OCI-LY7 (cell line): ENCODE measurements around the gene SPRR2G. TPM values are rescaled to one million over a fixed set of nuclear protein-coding genes. Genes with fewer than 3 reads are reported as not detected.
"Not testable (repeated sequence)": the region's sequence is repeated elsewhere in the genome, so short reads cannot be mapped to it uniquely, and the experiment has no call there.

Experiments
- BruUV-seq: library from RNA; stranded (reverse); fragments of 400-500 nt; replicated peaks from 2 replicates; lab custom pipeline; 2021; lab: Mats Ljungman, UMichigan
- CTCF ChIA-PET: fragments of 300-600 bp; sonication (Branson Sonifier 250); formaldehyde crosslinking; loops from one replicate; lab custom pipeline; 2022; ENCODE audit warnings: antibody characterized with exemption; ENCODE audit not compliant: unreplicated experiment; lab: Charles Lee
- POLR2A ChIA-PET: fragments of 300-600 bp; sonication (Branson Sonifier 250); formaldehyde crosslinking; loops from one replicate; lab custom pipeline; 2022; ENCODE audit warnings: antibody characterized with exemption; lab: Charles Lee
- DNase-seq: peaks from one replicate; pipeline ENCODE4 v3.0.0-alpha.2; 2015; ENCODE audit warnings: low spot score
- H2AFZ ChIP-seq: fragments of 200-600 bp; sonication (generic), shearing (Covaris generic); 2 replicates; pipeline ENCODE4 v1.6.1; 2014; ENCODE audit warnings: mild to moderate bottlenecking, antibody characterized with exemption, low read length, moderate library complexity
- H3K27ac ChIP-seq: fragments of 200-600 bp; sonication (generic); 2 replicates; pipeline ENCODE4 v1.5.1; 2014; ENCODE audit warnings: mixed run types, low read depth, mild to moderate bottlenecking, moderate library complexity, low read length, inconsistent platforms; ENCODE audit not compliant: poor library complexity, severe bottlenecking
- H3K36me3 ChIP-seq: fragments of 200-600 bp; sonication (generic); 2 replicates; pipeline ENCODE4 v1.6.1; 2014; ENCODE audit warnings: mild to moderate bottlenecking, antibody characterized with exemption, low read length, moderate library complexity, mixed read lengths; ENCODE audit not compliant: insufficient read depth
- H3K4me1 ChIP-seq: fragments of 200-600 bp; sonication (generic); 2 replicates; pipeline ENCODE4 v1.5.1; 2014; ENCODE audit warnings: mild to moderate bottlenecking, low read length; ENCODE audit not compliant: insufficient read depth, poor library complexity, severe bottlenecking
- H3K4me2 ChIP-seq: fragments of 200-600 bp; sonication (generic); 2 replicates; pipeline ENCODE4 v1.6.1; 2014; ENCODE audit warnings: mild to moderate bottlenecking, low read length
- H3K4me3 ChIP-seq: fragments of 200-600 bp; sonication (generic); 2 replicates; pipeline ENCODE4 v1.5.1; 2014; ENCODE audit warnings: mild to moderate bottlenecking, low read depth, low read length; ENCODE audit not compliant: poor library complexity, severe bottlenecking
- H3K79me2 ChIP-seq: fragments of 200-600 bp; sonication (generic); 2 replicates; pipeline ENCODE4 v1.6.1; 2016; ENCODE audit warnings: low read depth, mild to moderate bottlenecking, low read length, moderate library complexity, mixed read lengths; ENCODE audit not compliant: insufficient read depth
- H3K9me2 ChIP-seq: fragments of 200-600 bp; sonication (generic); 2 replicates; pipeline ENCODE4 v1.6.1; 2016; ENCODE audit warnings: mild to moderate bottlenecking, low read length, mixed read lengths; ENCODE audit not compliant: insufficient read depth
- H3K9me3 ChIP-seq: fragments of 200-600 bp; sonication (generic); 2 replicates; pipeline ENCODE4 v1.6.1; 2014; ENCODE audit warnings: mild to moderate bottlenecking, mixed run types, low read length, mixed read lengths
- H4K20me1 ChIP-seq: fragments of 200-600 bp; sonication (generic); 2 replicates; pipeline ENCODE4 v1.6.1; 2014; ENCODE audit warnings: mild to moderate bottlenecking, antibody characterized with exemption, low read length, moderate library complexity, mixed read lengths; ENCODE audit not compliant: insufficient read depth
- CTCF ChIP-seq: fragments of 200-600 bp; sonication (generic); conservative IDR thresholded peaks from 2 replicates; pipeline ENCODE4 v1.5.1; 2014; ENCODE audit warnings: mild to moderate bottlenecking, antibody characterized with exemption, low read length, moderate library complexity, mixed read lengths
- EZH2phosphoT487 ChIP-seq: fragments of 200-600 bp; sonication (generic); IDR thresholded peaks from 2 replicates; pipeline ENCODE4 v1.6.1; 2018; ENCODE audit warnings: low read depth, borderline replicate concordance, mild to moderate bottlenecking, mixed run types, antibody characterized with exemption, low read length, moderate library complexity, mixed read lengths
- intact Hi-C: fragments of 100-400 bp; cut with micrococcal nuclease; formaldehyde crosslinking; loops from one replicate; pipeline ENCODE4 v1.10.0; 2022; ENCODE audit not compliant: unreplicated experiment
- total RNA-seq, 2 experiments: library from RNA; depleted of rRNA in 1 of 2; stranded (reverse); fragments of >200 nt in 1 of 2; shearing (Covaris generic) in 1 of 2; gene quantifications; 2 replicates each; pipeline ENCODE4 v1.2.3, GENCODE V29; 2014 to 2022

The SPRR2G gene
- total RNA-seq, 2 experiments from 2014 or later, result not detected

- H3K79me2 ChIP-seq, result no peaks in the 10 kb centered on the region
- no peak overlapping the region for H3K4me3 ChIP-seq
- TF ChIP-seq EZH2phosphoT487, result no peak
- peak; percentile 68 for TF ChIP-seq CTCF
- no peaks in the 10 kb centered on the region for H3K4me1 ChIP-seq
- no TSS peak for BruUV-seq
- H3K27ac ChIP-seq, result no peak overlapping the region
- intact Hi-C loops, result no loop called here
- no peaks in the 10 kb centered on the region for H3K36me3 ChIP-seq
- H3K9me2 ChIP-seq, result no peaks in the 10 kb centered on the region
- no peaks in the 10 kb centered on the region for H3K9me3 ChIP-seq
- ChIA-PET CTCF (no interaction called here), POLR2A (interaction anchor here (1.1 kb wide), 1 partner anchor 22 kb away, joined by 3 read pairs; no protein-coding TSS in a partner anchor)
- DNase-seq, result peak; percentile 12
- no peak overlapping the region for H3K4me2 ChIP-seq
- H2AFZ ChIP-seq, result no peak overlapping the region
- no peaks in the 10 kb centered on the region for H4K20me1 ChIP-seq
Observed at GRCh38 chr1:153192697-153193096, 42.0 kb upstream of the SPRR2G start.

GRCh38 chr1:153190373-153190772 is 39.7 kb upstream of the SPRR2G start:
- Histone ChIP-seq H3K4me3 (no peak overlapping the region), H2AFZ (no peak overlapping the region), H3K36me3 (no peaks in the 10 kb centered on the region), H4K20me1 (no peaks in the 10 kb centered on the region), H3K4me1 (no peaks in the 10 kb centered on the region), H3K27ac (no peak overlapping the region), H3K4me2 (no peak overlapping the region), H3K9me2 (no peaks in the 10 kb centered on the region), H3K79me2 (no peaks in the 10 kb centered on the region), H3K9me3 (no peaks in the 10 kb centered on the region)
- no TSS peak for BruUV-seq
- ChIA-PET CTCF (no interaction called here), POLR2A (no interaction called here)
- no peak for DNase-seq
- TF ChIP-seq EZH2phosphoT487 (no peak), CTCF (peak; percentile 55)
- intact Hi-C loops, result no loop called here

- BruUV-seq, H3K9me3 ChIP-seq, H3K79me2 ChIP-seq, H3K4me2 ChIP-seq, POLR2A ChIA-PET, H4K20me1 ChIP-seq, H3K9me2 ChIP-seq, intact Hi-C loops, H3K4me3 ChIP-seq, H3K36me3 ChIP-seq, H3K4me1 ChIP-seq, H3K27ac ChIP-seq, CTCF ChIA-PET, DNase-seq, H2AFZ ChIP-seq: not testable (repeated sequence)
Observed at GRCh38 chr1:153188301-153188700, 37.6 kb upstream of the SPRR2G start.
